ENCODE data around the gene MIPEP.

MIPEP gene

GRCh38 chr13:23852351-23852750 is 36.8 kb downstream of the MIPEP start:
- DNase-seq (ENCODE audit: low read depth, low spot score): no peak

DNA sequence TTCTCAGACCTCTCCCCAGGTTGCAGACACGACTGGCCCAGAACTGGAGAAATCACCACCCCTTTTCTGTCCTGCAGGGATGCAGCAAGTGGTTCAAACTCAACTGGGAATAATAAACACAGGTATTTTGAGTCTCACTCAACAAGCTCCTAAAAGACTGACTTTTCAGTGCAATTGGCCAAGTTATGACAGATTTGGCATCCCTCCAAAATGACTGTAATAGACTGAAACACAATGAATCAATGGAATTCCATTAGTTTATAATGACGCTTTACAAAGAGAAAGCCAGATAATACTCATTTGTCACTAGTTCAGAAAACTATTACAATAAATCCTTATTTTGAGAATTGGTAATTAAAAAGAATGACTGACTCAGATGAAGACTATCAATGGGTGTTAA is 38.1 kb downstream of the MIPEP start:
- no peak for DNase-seq (ENCODE audit: low read depth, low spot score)

DNA sequence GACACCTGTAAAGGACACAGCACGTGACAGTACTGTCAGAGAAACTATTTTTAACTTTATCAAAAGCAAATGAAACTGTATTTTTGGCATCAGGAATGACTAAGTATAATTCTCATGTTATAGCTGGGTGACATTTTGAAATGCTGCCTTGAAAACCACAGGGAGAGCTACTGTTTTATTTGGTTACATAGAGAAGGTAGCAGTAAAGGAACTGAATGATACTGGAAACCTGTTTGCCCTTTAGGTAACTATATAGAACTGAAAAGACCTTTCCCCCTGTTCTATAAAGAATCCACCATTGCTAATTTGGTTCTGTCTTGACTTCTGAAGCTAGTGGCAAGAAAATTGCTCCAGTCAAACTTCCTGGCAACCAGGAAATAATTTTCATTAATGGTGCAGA is 39.1 kb downstream of the MIPEP start:
- DNase-seq (ENCODE audit: low read depth, low spot score): no peak

GRCh38 chr13:23849670-23850069 is 39.5 kb downstream of the MIPEP start:
- DNase-seq (ENCODE audit: low read depth, low spot score): no peak

DNA sequence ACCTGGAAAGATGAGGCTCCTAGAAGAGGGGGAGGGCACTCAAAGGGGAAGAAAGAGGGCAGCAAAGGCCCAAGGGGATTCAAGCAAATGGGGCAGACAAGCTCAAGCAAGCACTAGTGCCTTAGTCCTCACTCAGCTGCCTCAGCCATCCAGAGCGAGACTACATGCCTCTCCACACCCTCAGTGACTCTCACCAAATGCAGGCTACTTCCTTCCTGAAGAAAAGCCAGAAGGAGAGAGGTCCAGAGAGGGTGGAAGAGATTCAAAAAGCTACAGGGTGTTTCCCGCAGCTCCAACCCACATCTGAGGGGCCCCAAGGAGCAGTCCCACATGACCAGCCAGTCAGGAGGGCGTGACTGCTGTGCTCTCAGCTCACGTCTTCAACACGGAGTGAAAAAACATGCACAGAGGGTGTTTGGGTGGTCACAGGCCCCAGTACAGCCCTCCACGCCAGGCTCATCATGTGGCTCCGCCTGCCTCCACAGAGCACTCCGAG is 40.5 kb downstream of the MIPEP start:
- no peak for DNase-seq (ENCODE audit: low read depth, low spot score)

DNA sequence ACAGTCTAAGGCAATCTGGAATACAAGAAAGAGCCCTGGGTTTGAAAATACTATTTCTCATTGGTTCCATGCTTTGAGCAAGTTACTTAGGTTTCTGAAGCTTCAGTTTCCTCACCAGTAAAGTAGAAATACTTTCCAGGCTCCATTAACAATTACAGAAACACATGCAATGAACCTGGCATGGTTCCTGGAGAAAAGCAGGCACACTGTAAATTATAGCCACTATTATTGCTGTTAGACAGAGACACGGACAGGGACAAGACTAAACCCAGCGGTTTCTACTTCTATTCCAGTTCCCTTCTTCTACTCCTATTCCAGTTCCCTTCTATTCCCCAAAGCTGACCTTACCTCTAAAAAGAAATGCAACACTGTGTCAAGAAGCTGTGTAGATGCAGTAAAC is 41.2 kb downstream of the MIPEP start:
- DNase-seq (ENCODE audit: low read depth, low spot score): no peak

GRCh38 chr13:23847497-23847896 is 41.7 kb downstream of the MIPEP start:
- DNase-seq (ENCODE audit: low read depth, low spot score): no peak

DNA sequence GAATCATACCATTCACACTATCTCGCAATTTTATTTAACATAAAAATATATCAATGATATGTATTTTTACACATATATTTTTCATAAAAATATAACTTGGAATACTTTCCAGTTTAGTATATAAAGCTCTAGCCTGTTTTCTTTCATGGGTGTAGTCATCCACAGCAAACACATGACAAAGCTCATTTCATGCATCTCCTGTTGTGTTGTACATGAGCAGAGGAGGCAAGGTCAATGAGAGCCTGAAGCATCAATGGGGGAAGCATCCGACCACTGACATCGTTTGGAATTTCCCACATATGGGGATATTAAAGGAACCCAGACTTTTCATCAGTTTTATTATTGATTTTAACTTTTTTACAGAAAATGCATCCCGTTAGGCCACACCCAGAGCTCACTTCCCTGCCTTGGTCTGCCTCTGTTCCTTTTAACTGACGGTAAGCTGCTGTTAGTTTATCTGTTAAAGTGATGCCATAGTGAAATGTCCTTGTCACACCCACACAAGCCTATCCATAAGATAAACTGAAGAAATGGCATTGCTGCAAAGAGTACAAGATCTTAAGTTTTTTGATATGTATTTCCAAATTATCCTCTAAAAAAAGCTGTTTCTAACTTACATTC is 44.0 kb downstream of the MIPEP start:
- no peak for DNase-seq (ENCODE audit: low read depth, low spot score)

DNA sequence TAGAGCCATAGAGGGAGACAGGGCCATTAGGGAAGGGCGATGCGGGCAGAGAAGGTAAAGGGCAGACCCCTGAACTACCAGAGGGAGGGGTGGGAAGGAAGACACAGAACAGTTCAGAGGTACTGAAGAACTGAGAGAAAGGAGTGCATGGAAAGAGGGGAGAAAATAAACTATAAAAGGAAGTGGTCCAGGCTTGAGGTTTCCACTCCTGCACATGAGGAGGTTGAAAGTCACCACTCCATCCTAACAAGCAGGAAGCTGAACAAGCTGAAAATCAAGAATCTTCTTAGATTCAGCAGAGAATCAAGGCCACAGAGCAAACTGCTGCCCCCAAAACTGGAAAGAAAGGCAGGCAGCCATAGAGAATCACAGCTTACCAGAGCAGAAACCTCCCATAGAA is 45.1 kb downstream of the MIPEP start:
- DNase-seq (ENCODE audit: low read depth, low spot score): no peak

GRCh38 chr13:23843436-23843835 is 45.8 kb downstream of the MIPEP start:
- no peak for DNase-seq (ENCODE audit: low read depth, low spot score)

GRCh38 chr13:23842406-23842805 is 46.8 kb downstream of the MIPEP start:
- no peak for DNase-seq (ENCODE audit: low read depth, low spot score)

GRCh38 chr13:23833733-23834611 is 55.2 kb downstream of the MIPEP start:
- no peak for DNase-seq (ENCODE audit: low read depth, low spot score)

GRCh38 chr13:23828866-23829265 is 60.3 kb downstream of the MIPEP start:
- DNase-seq (ENCODE audit: low read depth, low spot score): no peak

- no peak for DNase-seq (ENCODE audit: low read depth, low spot score)
These were observed 61.1 kb downstream of the MIPEP start for GRCh38 chr13:23828086-23828485.

- no peak for DNase-seq (ENCODE audit: low read depth, low spot score)
These were observed 64.0 kb downstream of the MIPEP start for GRCh38 chr13:23825179-23825578.

GRCh38 chr13:23824371-23824770 is 64.8 kb downstream of the MIPEP start:
- DNase-seq (ENCODE audit: low read depth, low spot score): no peak

- DNase-seq (ENCODE audit: low read depth, low spot score): no peak
These were observed 66.9 kb downstream of the MIPEP start for GRCh38 chr13:23822252-23822824.

- no peak for DNase-seq (ENCODE audit: low read depth, low spot score)
These were observed 68.7 kb downstream of the MIPEP start for GRCh38 chr13:23820530-23820929.

DNA sequence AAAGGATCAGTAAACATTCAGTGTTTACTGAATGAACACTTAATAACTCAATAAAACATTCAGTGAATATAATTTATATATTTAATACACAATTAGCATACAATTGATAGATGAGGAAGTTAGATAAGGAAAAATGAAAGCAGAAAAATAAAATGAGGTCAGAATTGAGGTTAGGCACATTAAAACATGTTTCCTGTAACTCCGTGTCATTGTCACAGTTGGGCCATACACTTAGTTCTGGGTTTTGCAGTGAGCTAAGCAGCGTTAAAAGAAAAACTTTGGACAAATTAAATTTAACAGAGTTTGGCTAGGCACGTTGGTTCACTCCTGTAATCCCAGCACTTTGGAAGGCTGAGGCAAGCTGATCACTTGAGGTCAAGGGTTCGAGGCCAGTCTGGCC is 71.4 kb downstream of the MIPEP start:
- no peak for DNase-seq (ENCODE audit: low read depth, low spot score)

DNA sequence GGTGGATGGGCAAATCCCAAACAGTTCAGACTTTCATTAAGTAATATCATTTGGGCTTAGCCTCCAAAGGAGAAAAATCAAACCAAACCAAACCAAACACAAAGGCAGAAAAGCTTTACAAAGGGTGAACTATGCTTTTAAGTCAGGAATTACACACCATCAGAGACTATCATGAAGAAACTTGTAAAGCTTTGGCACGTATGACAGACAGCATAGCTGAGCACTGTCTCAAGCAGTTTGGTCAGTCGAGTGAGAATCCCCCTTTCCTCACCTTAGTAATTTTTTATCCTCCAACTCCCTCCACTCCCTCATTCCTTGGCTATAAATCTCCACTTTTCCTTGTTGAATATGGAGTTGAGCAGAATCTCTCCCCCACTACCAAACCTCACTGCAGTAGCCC is 72.1 kb downstream of the MIPEP start:
- DNase-seq (ENCODE audit: low read depth, low spot score): no peak

- DNase-seq (ENCODE audit: low read depth, low spot score): no peak
These were observed 75.6 kb downstream of the MIPEP start for GRCh38 chr13:23813635-23814034.

DNA sequence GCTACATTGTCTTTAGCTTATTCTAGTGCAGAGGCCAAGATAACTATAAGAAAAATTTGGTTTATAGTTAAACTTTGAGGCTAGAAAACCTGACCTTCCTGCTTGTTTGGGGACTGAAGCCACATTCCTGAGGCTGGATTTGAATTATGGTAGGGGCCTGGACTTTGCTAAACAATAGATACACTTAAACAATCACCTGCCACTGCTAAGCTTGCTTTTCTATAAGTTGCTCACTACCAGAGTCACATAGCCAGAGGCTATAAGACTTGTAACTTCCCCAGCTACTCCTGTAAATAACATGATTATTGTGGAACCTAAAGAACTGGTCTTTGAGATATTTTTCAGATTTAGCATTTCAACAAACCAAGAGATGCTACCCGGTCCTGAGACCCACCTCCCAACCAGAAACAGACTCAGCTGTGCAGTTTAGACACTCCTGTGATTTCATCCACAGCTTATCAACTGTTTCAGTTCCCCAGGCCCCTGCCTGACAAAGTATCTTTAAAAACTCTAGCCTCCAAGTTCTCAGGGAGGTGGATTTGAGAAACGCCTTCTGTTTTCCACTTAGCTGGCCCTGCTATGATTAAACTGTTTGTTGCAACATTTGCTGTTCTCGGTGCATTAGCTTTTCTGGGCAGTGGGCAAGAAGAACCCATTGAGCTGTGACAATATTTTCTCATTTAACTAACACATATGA is 77.7 kb downstream of the MIPEP start:
- no peak for DNase-seq (ENCODE audit: low read depth, low spot score)

All from activated naive CD8-positive, alpha-beta T cell treated with anti-CD3 and anti-CD28 coated beads, Interleukin-2, amount 50 U/mL, for 16 hours (primary cell).